Liver (tissue), 9 donors: ENCODE data around the gene CBFA2T2. TPM values are rescaled to one million over a fixed set of nuclear protein-coding genes. Genes with fewer than 3 reads are reported as not detected.

ENCODE experiments used
- DNase-seq: peaks from one replicate; pipeline ENCODE4 v3.0.0-alpha.2; 2017; ENCODE audit warnings: low spot score
- H3K27ac ChIP-seq, 2 donors: one replicate each; pipeline ENCODE4 v1.7.0; 2013; ENCODE audit warnings: inconsistent platforms in 2 of 2, low read length in 2 of 2, control low read depth in 1 of 2, low read depth in 1 of 2, mild to moderate bottlenecking in 1 of 2
- H3K27me3 ChIP-seq, 4 donors: one replicate each; pipeline versions ENCODE4 v1.6.1 to v1.7.0; 2013; ENCODE audit warnings: low read length in 3 of 4, inconsistent platforms in 1 of 4, mild to moderate bottlenecking in 1 of 4, moderate library complexity in 1 of 4; ENCODE audit not compliant: control insufficient read depth in 4 of 4, insufficient read depth in 4 of 4
- H3K36me3 ChIP-seq, 4 donors: one replicate each; pipeline versions ENCODE4 v1.6.1 to v1.7.0; 2013; ENCODE audit warnings: low read length in 3 of 4, mild to moderate bottlenecking in 3 of 4, low read depth in 1 of 4, moderate library complexity in 1 of 4; ENCODE audit not compliant: control insufficient read depth in 4 of 4, insufficient read depth in 3 of 4
- H3K4me1 ChIP-seq, 4 donors: one replicate each; pipeline versions ENCODE4 v1.6.1 to v1.7.0; 2013; ENCODE audit warnings: low read length in 3 of 4, mild to moderate bottlenecking in 3 of 4, moderate library complexity in 1 of 4; ENCODE audit not compliant: control insufficient read depth in 4 of 4, insufficient read depth in 4 of 4
- H3K4me3 ChIP-seq, 3 donors: one replicate each; pipeline versions ENCODE4 v1.6.1 to v1.7.0; 2013; ENCODE audit warnings: low read length in 3 of 3, control low read depth in 1 of 3, low read depth in 1 of 3, mild to moderate bottlenecking in 1 of 3
- H3K9ac ChIP-seq, 2 donors: one replicate each; pipeline ENCODE4 v1.7.0; 2013; ENCODE audit warnings: low read length in 2 of 2, mild to moderate bottlenecking in 2 of 2, moderate library complexity in 2 of 2, control low read depth in 1 of 2, low read depth in 1 of 2
- H3K9me3 ChIP-seq, 4 donors: one replicate each; pipeline versions ENCODE4 v1.6.1 to v1.7.0; 2013; ENCODE audit warnings: low read length in 3 of 4; ENCODE audit not compliant: control insufficient read depth in 4 of 4
- ATF3 ChIP-seq: IDR thresholded peaks from 2 replicates; pipeline ENCODE4 v1.6.1; 2016; ENCODE audit warnings: antibody characterized with exemption
- CTCF ChIP-seq: fragments of 150-350 bp; IDR thresholded peaks from 2 replicates; pipeline ENCODE4 v1.5.1; 2017; ENCODE audit warnings: improper control_type of control experiment, low read depth, low read length; ENCODE audit not compliant: missing input control
- EGR1 ChIP-seq, 2 donors: IDR thresholded peaks; 2 replicates each; pipeline ENCODE4 v1.6.1; 2016 to 2018; ENCODE audit warnings: antibody characterized with exemption in 2 of 2, low read depth in 2 of 2
- FOXA1 ChIP-seq: IDR thresholded peaks from 2 replicates; pipeline ENCODE4 v1.6.1; 2016; ENCODE audit warnings: antibody characterized with exemption
- FOXA2 ChIP-seq: IDR thresholded peaks from 2 replicates; pipeline ENCODE4 v1.6.1; 2016; ENCODE audit warnings: antibody characterized with exemption
- GABPA ChIP-seq, 2 donors: IDR thresholded peaks in 1 of 2; conservative IDR thresholded peaks in 1 of 2; 2 replicates each; pipeline ENCODE4 v1.6.1; 2016; ENCODE audit warnings: antibody characterized with exemption in 2 of 2, mild to moderate bottlenecking in 1 of 2, moderate library complexity in 1 of 2
- HNF4A ChIP-seq, 2 donors: conservative IDR thresholded peaks; 2 replicates each; pipeline ENCODE4 v1.6.1; 2016; ENCODE audit warnings: antibody characterized with exemption in 2 of 2, mild to moderate bottlenecking in 2 of 2
- HNF4G ChIP-seq: IDR thresholded peaks from 2 replicates; pipeline ENCODE4 v1.6.1; 2016; ENCODE audit warnings: antibody characterized with exemption
- JUND ChIP-seq, 2 donors: IDR thresholded peaks; 2 replicates each; pipeline ENCODE4 v1.6.1; 2016; ENCODE audit warnings: antibody characterized with exemption in 2 of 2
- MAX ChIP-seq: IDR thresholded peaks from 2 replicates; pipeline ENCODE4 v1.6.1; 2016; ENCODE audit warnings: antibody characterized with exemption
- NR2F2 ChIP-seq: IDR thresholded peaks from 2 replicates; pipeline ENCODE4 v1.6.1; 2016; ENCODE audit warnings: antibody characterized with exemption
- RAD21 ChIP-seq, 2 donors: IDR thresholded peaks; 2 replicates each; pipeline ENCODE4 v1.6.1; 2016; ENCODE audit warnings: antibody characterized with exemption in 2 of 2, mild to moderate bottlenecking in 2 of 2
- REST ChIP-seq: IDR thresholded peaks from 2 replicates; pipeline ENCODE4 v1.6.1; 2016; ENCODE audit warnings: antibody characterized with exemption, mild to moderate bottlenecking
- RXRA ChIP-seq, 2 donors: IDR thresholded peaks; 2 replicates each; pipeline ENCODE4 v1.6.1; 2017 to 2018; ENCODE audit warnings: antibody characterized with exemption in 2 of 2, mild to moderate bottlenecking in 1 of 2
- SP1 ChIP-seq: IDR thresholded peaks from 2 replicates; pipeline ENCODE4 v1.6.1; 2018; ENCODE audit warnings: antibody characterized with exemption, mild to moderate bottlenecking
- TAF1 ChIP-seq: conservative IDR thresholded peaks from 2 replicates; pipeline ENCODE4 v1.6.1; 2016; ENCODE audit warnings: antibody characterized with exemption, mild to moderate bottlenecking
- YY1 ChIP-seq: IDR thresholded peaks from 2 replicates; pipeline ENCODE4 v1.6.1; 2016; ENCODE audit warnings: antibody characterized with exemption, mild to moderate bottlenecking
- ZBTB33 ChIP-seq: IDR thresholded peaks from 2 replicates; pipeline ENCODE4 v1.6.1; 2016; ENCODE audit warnings: antibody characterized with exemption
- WGBS: extraction: QIAGEN DNeasy Blood & Tissue Kit; methylation state at CpG from one replicate; pipeline ENCODE4 v1.1.7; 2013; 5-methylcytosine and 5-hydroxymethylcytosine counted together
- polyA plus RNA-seq, 2 donors: library from polyadenylated mRNA; stranded (reverse) in 1 of 2; unstranded in 1 of 2; fragments of 200-250 nt in 1 of 2; fragments of >200 nt in 1 of 2; fragmentation: Nextera tagmentation in 1 of 2; extraction: Ambion mirVana in 1 of 2; gene quantifications; one replicate each; pipeline versions ENCODE4 v1.2.1 to v1.2.3, GENCODE V29; 2013 to 2015
- total RNA-seq, 2 donors: library from RNA; depleted of rRNA; stranded (reverse); fragments of >200 nt; gene quantifications; one replicate each; pipeline ENCODE4 v1.2.3, GENCODE V29; 2014
- donor health status: healthy.
- donor health status: healthy.
- donor health status: healthy.
- donor health status: healthy.
- donor health status: healthy.

The CBFA2T2 gene
- total and polyA plus RNA-seq, 4 donors: 2.0 to 5.5 (median 5.3) TPM

GRCh38 chr20:33568378-33568777 lies 78.5 kb downstream of the CBFA2T2 start:
- no peak for TF ChIP-seq HNF4A (conservative IDR thresholded peaks at IDR 0.05)
- H3K27ac ChIP-seq: no peak overlapping the region
- no peak overlapping the region for H3K9ac ChIP-seq
- no peaks in the 10 kb centered on the region for H3K9me3 ChIP-seq
- H3K4me3 ChIP-seq: no peak overlapping the region
- WGBS: 90% methylated on average over 9 of the region's 9 CpGs
- DNase-seq: peak; percentile 43
- no peaks in the 10 kb centered on the region for H3K36me3 ChIP-seq
- H3K4me1 ChIP-seq: peaks cover 4 to 31% (median 12%) of the 10 kb centered on the region in 4 donors
- no peaks in the 10 kb centered on the region for H3K27me3 ChIP-seq

- DNase-seq: no peak
- no peak overlapping the region for H3K9ac ChIP-seq
- no peaks in the 10 kb centered on the region for H3K36me3 ChIP-seq
- peaks cover 4 to 25% (median 10%) of the 10 kb centered on the region in 4 donors for H3K4me1 ChIP-seq
- H3K4me3 ChIP-seq: no peak overlapping the region
- 60% methylated on average over 3 of the region's 3 CpGs for WGBS
- TF ChIP-seq HNF4G (no peak), RAD21 (IDR thresholded peaks at IDR 0.05) (no peak), MAX (no peak), GABPA (IDR thresholded peaks at IDR 0.05 in 1 of 2, conservative IDR thresholded peaks at IDR 0.05 in 1 of 2) (no peak), FOXA1 (no peak), YY1 (no peak), NR2F2 (peak; percentile 41), JUND (IDR thresholded peaks at IDR 0.05) (peak in 1 of 2 donors; percentile 28), TAF1 (no peak), RXRA (IDR thresholded peaks at IDR 0.05) (peak; percentile 82 to 91), ATF3 (no peak), CTCF (no peak), ZBTB33 (no peak), REST (no peak), FOXA2 (no peak), EGR1 (IDR thresholded peaks at IDR 0.05; ENCODE audit: low read depth in 2 of 2) (no peak), SP1 (peak; percentile 39), HNF4A (conservative IDR thresholded peaks at IDR 0.05) (peak; percentile 20 to 60)
- H3K27me3 ChIP-seq: no peaks in the 10 kb centered on the region
- no peaks in the 10 kb centered on the region for H3K9me3 ChIP-seq
- no peak overlapping the region for H3K27ac ChIP-seq
Measured at GRCh38 chr20:33568868-33569801, 79.2 kb downstream of the CBFA2T2 start.
